ENCODE data around the gene FAIM2. TPM values are rescaled to one million over a fixed set of nuclear protein-coding genes. Genes with fewer than 3 reads are reported as not detected.

Gene FAIM2
- total RNA-seq, 2 donors from 2014 or later, result 0.39 to 0.67 TPM

- Mint-ChIP-seq H3K9me3 (no peaks in the 10 kb centered on the region), H3K4me3 (no peak overlapping the region), H3K27ac (no peak overlapping the region), H3K36me3 (ENCODE audit: insufficient read depth in 2 of 2) (no peaks in the 10 kb centered on the region), H3K27me3 (ENCODE audit: low read depth) (peaks cover 14% of the 10 kb centered on the region), H3K4me1 (ENCODE audit: low read depth) (peaks cover 5% of the 10 kb centered on the region)
- DNase-seq (no peak), ATAC-seq (replicated peaks in 1 of 2) (no peak)
Observed at GRCh38 chr12:49892084-49892731, 11.5 kb downstream of the FAIM2 start.

GRCh38 chr12:49891476-49891875 is 12.2 kb downstream of the FAIM2 start:
- peaks cover 5% of the 10 kb centered on the region for H3K4me1 Mint-ChIP-seq (ENCODE audit: low read depth)
- DNase-seq, result no peak
- ATAC-seq (replicated peaks in 1 of 2), result no peak
- H3K36me3 Mint-ChIP-seq (ENCODE audit: insufficient read depth in 2 of 2), result no peaks in the 10 kb centered on the region
- H3K4me3 Mint-ChIP-seq, result no peak overlapping the region
- H3K27ac Mint-ChIP-seq, result no peak overlapping the region
- H3K9me3 Mint-ChIP-seq, result no peaks in the 10 kb centered on the region
- H3K27me3 Mint-ChIP-seq (ENCODE audit: low read depth), result peaks cover 14% of the 10 kb centered on the region

GRCh38 chr12:49891012-49891411 is 12.7 kb downstream of the FAIM2 start:
- H3K36me3 Mint-ChIP-seq (ENCODE audit: insufficient read depth in 2 of 2), result no peaks in the 10 kb centered on the region
- peaks cover 5% of the 10 kb centered on the region for H3K4me1 Mint-ChIP-seq (ENCODE audit: low read depth)
- no peak overlapping the region for H3K4me3 Mint-ChIP-seq
- H3K27me3 Mint-ChIP-seq (ENCODE audit: low read depth), result peaks cover 14% of the 10 kb centered on the region
- H3K9me3 Mint-ChIP-seq, result no peaks in the 10 kb centered on the region
- no peak for DNase-seq
- H3K27ac Mint-ChIP-seq, result no peak overlapping the region
- ATAC-seq (replicated peaks in 1 of 2), result no peak

GRCh38 chr12:49890096-49890461 is 13.6 kb downstream of the FAIM2 start:
- Mint-ChIP-seq H3K27ac (no peak overlapping the region), H3K4me1 (ENCODE audit: low read depth) (peaks cover 5% of the 10 kb centered on the region), H3K27me3 (ENCODE audit: low read depth) (peaks cover 20% of the 10 kb centered on the region), H3K9me3 (no peaks in the 10 kb centered on the region), H3K36me3 (ENCODE audit: insufficient read depth in 2 of 2) (no peaks in the 10 kb centered on the region), H3K4me3 (no peak overlapping the region)
- ATAC-seq (replicated peaks in 1 of 2) (no peak), DNase-seq (no peak)

- ATAC-seq (replicated peaks in 1 of 2) (no peak), DNase-seq (no peak)
- Mint-ChIP-seq H3K27ac (no peak overlapping the region), H3K9me3 (no peaks in the 10 kb centered on the region), H3K27me3 (ENCODE audit: low read depth) (peaks cover 21% of the 10 kb centered on the region), H3K4me1 (ENCODE audit: low read depth) (peaks cover 3% of the 10 kb centered on the region), H3K4me3 (no peak overlapping the region), H3K36me3 (ENCODE audit: insufficient read depth in 2 of 2) (no peaks in the 10 kb centered on the region)
Observed at GRCh38 chr12:49889361-49890095, 14.2 kb downstream of the FAIM2 start.

- H3K27me3 Mint-ChIP-seq (ENCODE audit: low read depth), result peaks cover 21% of the 10 kb centered on the region
Observed at GRCh38 chr12:49888461-49889151, 15.1 kb downstream of the FAIM2 start.

GRCh38 chr12:49887536-49888401 is 15.9 kb downstream of the FAIM2 start:
- no peak for ATAC-seq (replicated peaks in 1 of 2)
- no peaks in the 10 kb centered on the region for H3K36me3 Mint-ChIP-seq (ENCODE audit: insufficient read depth in 2 of 2)
- H3K4me3 Mint-ChIP-seq, result no peak overlapping the region
- H3K27ac Mint-ChIP-seq, result no peak overlapping the region
- H3K4me1 Mint-ChIP-seq (ENCODE audit: low read depth), result no peaks in the 10 kb centered on the region
- DNase-seq, result no peak
- H3K27me3 Mint-ChIP-seq (ENCODE audit: low read depth), result peaks cover 16% of the 10 kb centered on the region
- H3K9me3 Mint-ChIP-seq, result no peaks in the 10 kb centered on the region

More at GRCh38 chr12:49888461-49889151, 15.1 kb downstream of the FAIM2 start:
- Mint-ChIP-seq H3K36me3 (ENCODE audit: insufficient read depth in 2 of 2) (no peaks in the 10 kb centered on the region), H3K4me3 (no peak overlapping the region), H3K4me1 (ENCODE audit: low read depth) (no peaks in the 10 kb centered on the region), H3K9me3 (no peaks in the 10 kb centered on the region), H3K27ac (no peak overlapping the region)
- DNase-seq, result no peak
- ATAC-seq (replicated peaks in 1 of 2), result no peak

- H3K36me3 Mint-ChIP-seq (ENCODE audit: insufficient read depth in 2 of 2), result no peaks in the 10 kb centered on the region
Observed at GRCh38 chr12:49887091-49887490, 16.6 kb downstream of the FAIM2 start.

GRCh38 chr12:49885663-49886461 is 17.8 kb downstream of the FAIM2 start:
- no peaks in the 10 kb centered on the region for H3K36me3 Mint-ChIP-seq (ENCODE audit: insufficient read depth in 2 of 2)
- H3K9me3 Mint-ChIP-seq, result no peaks in the 10 kb centered on the region
- no peak for DNase-seq
- H3K27me3 Mint-ChIP-seq (ENCODE audit: low read depth), result peaks cover 7% of the 10 kb centered on the region
- no peaks in the 10 kb centered on the region for H3K4me1 Mint-ChIP-seq (ENCODE audit: low read depth)
- no peak overlapping the region for H3K4me3 Mint-ChIP-seq
- no peak overlapping the region for H3K27ac Mint-ChIP-seq
- no peak for ATAC-seq (replicated peaks in 1 of 2)

More at GRCh38 chr12:49887091-49887490, 16.6 kb downstream of the FAIM2 start:
- H3K4me3 Mint-ChIP-seq, result no peak overlapping the region
- H3K9me3 Mint-ChIP-seq, result no peaks in the 10 kb centered on the region
- no peaks in the 10 kb centered on the region for H3K4me1 Mint-ChIP-seq (ENCODE audit: low read depth)
- H3K27me3 Mint-ChIP-seq (ENCODE audit: low read depth), result peaks cover 9% of the 10 kb centered on the region
- ATAC-seq (replicated peaks in 1 of 2) (no peak), DNase-seq (no peak)
- no peak overlapping the region for H3K27ac Mint-ChIP-seq

GRCh38 chr12:49885118-49885517 is 18.6 kb downstream of the FAIM2 start:
- H3K4me3 Mint-ChIP-seq, result no peak overlapping the region
- H3K27me3 Mint-ChIP-seq (ENCODE audit: low read depth), result peaks cover 7% of the 10 kb centered on the region
- H3K9me3 Mint-ChIP-seq, result peaks cover 6% of the 10 kb centered on the region in 2 donors
- no peaks in the 10 kb centered on the region for H3K4me1 Mint-ChIP-seq (ENCODE audit: low read depth)
- DNase-seq (no peak), ATAC-seq (replicated peaks in 1 of 2) (no peak)
- H3K36me3 Mint-ChIP-seq (ENCODE audit: insufficient read depth in 2 of 2), result no peaks in the 10 kb centered on the region
- no peak overlapping the region for H3K27ac Mint-ChIP-seq

- H3K36me3 Mint-ChIP-seq (ENCODE audit: insufficient read depth in 2 of 2), result peaks cover 0 to 1% of the 10 kb centered on the region in 2 donors
- no peak overlapping the region for H3K27ac Mint-ChIP-seq
- ATAC-seq (replicated peaks in 1 of 2), result no peak
- no peak overlapping the region for H3K4me3 Mint-ChIP-seq
- H3K4me1 Mint-ChIP-seq (ENCODE audit: low read depth), result no peaks in the 10 kb centered on the region
- no peak for DNase-seq
- peaks cover 27% of the 10 kb centered on the region in 2 donors for H3K9me3 Mint-ChIP-seq
- H3K27me3 Mint-ChIP-seq (ENCODE audit: low read depth), result peaks cover 7% of the 10 kb centered on the region
Observed at GRCh38 chr12:49882851-49883464, 20.7 kb downstream of the FAIM2 start.

Measured in activated T-cell treated with anti-CD3 and anti-CD28 coated beads, Interleukin-2, amount 50 U/mL, for 72 hours (primary cell).